Panc1 (cell line): ENCODE data around the gene PET117.

Source experiments
- CTCF ChIP-seq: fragments of 450-650 bp; IDR thresholded peaks from 2 replicates; pipeline ENCODE4 v1.5.1; 2017; ENCODE audit warnings: mild to moderate bottlenecking
- POLR2AphosphoS5 ChIP-seq: IDR thresholded peaks from 2 replicates; pipeline ENCODE4 v1.6.1; 2012; ENCODE audit warnings: mild to moderate bottlenecking, low read depth, low read length, moderate library complexity
- TCF7L2 ChIP-seq: IDR thresholded peaks from 2 replicates; pipeline ENCODE4 v1.6.1; 2011; ENCODE audit warnings: mild to moderate bottlenecking, low read depth, low read length, inconsistent platforms
- TF ChIP-seq, protein P1 (sequence below), 2 experiments: IDR thresholded peaks; 2 replicates each; pipeline ENCODE4 v1.6.1; 2011 to 2012; ENCODE audit warnings: low read depth in 2 of 2, control low read depth in 1 of 2, low read length in 1 of 2, mild to moderate bottlenecking in 1 of 2, moderate library complexity in 1 of 2; ENCODE audit not compliant: insufficient read depth in 1 of 2

DNA sequence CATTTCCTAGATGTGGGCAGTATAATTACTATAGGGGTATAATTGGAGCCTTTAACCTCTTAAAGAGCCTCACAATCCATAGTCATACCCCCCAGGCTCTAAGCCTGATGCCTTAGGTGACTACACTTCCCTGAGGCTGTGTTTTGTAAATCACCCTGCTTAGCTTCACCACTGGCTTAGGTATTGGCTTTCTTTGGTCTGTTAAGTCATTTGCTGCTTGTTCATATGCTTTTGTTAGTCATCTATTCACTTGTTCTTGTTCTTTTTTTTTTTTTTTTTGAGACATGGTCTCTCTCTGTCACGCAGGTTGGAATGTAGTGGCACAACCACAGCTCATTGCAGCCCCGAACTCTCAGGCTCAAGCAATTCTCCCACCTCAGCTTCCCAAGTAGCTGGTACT lies 26.7 kb downstream of the PET117 start:
- TF ChIP-seq POLR2AphosphoS5: no peak
- TF ChIP-seq CTCF: no peak
- no peak for TF ChIP-seq TCF7L2
- TF ChIP-seq, protein P1, sequence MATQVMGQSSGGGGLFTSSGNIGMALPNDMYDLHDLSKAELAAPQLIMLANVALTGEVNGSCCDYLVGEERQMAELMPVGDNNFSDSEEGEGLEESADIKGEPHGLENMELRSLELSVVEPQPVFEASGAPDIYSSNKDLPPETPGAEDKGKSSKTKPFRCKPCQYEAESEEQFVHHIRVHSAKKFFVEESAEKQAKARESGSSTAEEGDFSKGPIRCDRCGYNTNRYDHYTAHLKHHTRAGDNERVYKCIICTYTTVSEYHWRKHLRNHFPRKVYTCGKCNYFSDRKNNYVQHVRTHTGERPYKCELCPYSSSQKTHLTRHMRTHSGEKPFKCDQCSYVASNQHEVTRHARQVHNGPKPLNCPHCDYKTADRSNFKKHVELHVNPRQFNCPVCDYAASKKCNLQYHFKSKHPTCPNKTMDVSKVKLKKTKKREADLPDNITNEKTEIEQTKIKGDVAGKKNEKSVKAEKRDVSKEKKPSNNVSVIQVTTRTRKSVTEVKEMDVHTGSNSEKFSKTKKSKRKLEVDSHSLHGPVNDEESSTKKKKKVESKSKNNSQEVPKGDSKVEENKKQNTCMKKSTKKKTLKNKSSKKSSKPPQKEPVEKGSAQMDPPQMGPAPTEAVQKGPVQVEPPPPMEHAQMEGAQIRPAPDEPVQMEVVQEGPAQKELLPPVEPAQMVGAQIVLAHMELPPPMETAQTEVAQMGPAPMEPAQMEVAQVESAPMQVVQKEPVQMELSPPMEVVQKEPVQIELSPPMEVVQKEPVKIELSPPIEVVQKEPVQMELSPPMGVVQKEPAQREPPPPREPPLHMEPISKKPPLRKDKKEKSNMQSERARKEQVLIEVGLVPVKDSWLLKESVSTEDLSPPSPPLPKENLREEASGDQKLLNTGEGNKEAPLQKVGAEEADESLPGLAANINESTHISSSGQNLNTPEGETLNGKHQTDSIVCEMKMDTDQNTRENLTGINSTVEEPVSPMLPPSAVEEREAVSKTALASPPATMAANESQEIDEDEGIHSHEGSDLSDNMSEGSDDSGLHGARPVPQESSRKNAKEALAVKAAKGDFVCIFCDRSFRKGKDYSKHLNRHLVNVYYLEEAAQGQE (IDR thresholded peaks at IDR 0.05; ENCODE audit: insufficient read depth in 1 of 2, low read depth in 2 of 2, low read length in 1 of 2): no peak
